Endothelial cell of umbilical vein (primary cell): ENCODE measurements around the gene PARD3B. TPM values are rescaled to one million over a fixed set of nuclear protein-coding genes. Genes with fewer than 3 reads are reported as not detected.

ENCODE experiments used
- BruUV-seq: library from RNA; stranded (reverse); fragments of 400-500 nt; replicated peaks from 2 replicates; lab custom pipeline; 2021; lab: Mats Ljungman, UMichigan
- CTCF ChIA-PET: fragments of 300-600, 350-600 bp; sonication (Branson Sonifier 250); formaldehyde crosslinking; loops from one replicate; lab custom pipeline; 2021; ENCODE audit warnings: antibody characterized with exemption, inconsistent platforms; lab: Charles Lee
- POLR2A ChIA-PET: fragments of 300-600, 350-600 bp; sonication (Branson Sonifier 250); formaldehyde crosslinking; loops from one replicate; lab custom pipeline; 2021; ENCODE audit warnings: antibody characterized with exemption, inconsistent platforms; lab: Charles Lee
- DNase-seq: peaks from one replicate; pipeline ENCODE4 v3.0.0-alpha.2; 2011; ENCODE audit warnings: low read depth, low spot score
- FAIRE-seq: peaks from 2 replicates; lab custom pipeline; 2011; peaks lifted over from hg19 to GRCh38; lab: Jason Lieb, UNC
- H2AFZ ChIP-seq: 2 replicates; pipeline ENCODE4 v1.6.0; 2012; ENCODE audit warnings: low read depth, low read length, control low read depth, inconsistent platforms
- H3K27ac ChIP-seq: 2 replicates; pipeline ENCODE4 v1.5.1; 2011; ENCODE audit warnings: low read depth, mild to moderate bottlenecking, control low read depth, low read length, moderate library complexity; ENCODE audit not compliant: insufficient read depth
- H3K27me3 ChIP-seq, 2 experiments: 2 replicates each; pipeline versions ENCODE4 v1.6.0 to v1.6.1; 2011; ENCODE audit warnings: low read length in 2 of 2, mixed read lengths in 1 of 2; ENCODE audit not compliant: control insufficient read depth in 2 of 2, insufficient read depth in 2 of 2
- H3K36me3 ChIP-seq, 2 experiments: 2 replicates in 1 of 2; 3 replicates in 1 of 2; pipeline ENCODE4 v1.5.1; 2011; ENCODE audit warnings: low read length in 2 of 2, mild to moderate bottlenecking in 1 of 2, moderate library complexity in 1 of 2; ENCODE audit not compliant: control insufficient read depth in 2 of 2, insufficient read depth in 2 of 2; ENCODE audit errors: extremely low read depth in 1 of 2
- H3K4me1 ChIP-seq: 3 replicates; pipeline ENCODE4 v1.5.1; 2011; ENCODE audit warnings: mild to moderate bottlenecking, low read length; ENCODE audit not compliant: control insufficient read depth, insufficient read depth; ENCODE audit errors: extremely low read depth
- H3K4me2 ChIP-seq: 2 replicates; pipeline ENCODE4 v1.6.1; 2011; ENCODE audit warnings: low read length, control low read depth, mixed read lengths; ENCODE audit not compliant: insufficient read depth
- H3K4me3 ChIP-seq, 3 experiments: fragments of 200-600 bp in 1 of 3; sonication (generic), shearing (Covaris generic) in 1 of 3; replicated peaks in 1 of 3; 2 replicates each; pipeline ENCODE4 v1.5.1; 2011 to 2016; ENCODE audit warnings: control low read depth in 3 of 3, low read length in 3 of 3, mild to moderate bottlenecking in 2 of 3, inconsistent platforms in 1 of 3, low read depth in 1 of 3, moderate library complexity in 1 of 3; ENCODE audit not compliant: insufficient read depth in 1 of 3
- H3K79me2 ChIP-seq: 2 replicates; pipeline ENCODE4 v1.6.0; 2012; ENCODE audit warnings: low read length, inconsistent platforms; ENCODE audit not compliant: control insufficient read depth, insufficient read depth
- H3K9ac ChIP-seq: replicated peaks from 2 replicates; pipeline ENCODE3; 2011; ENCODE audit warnings: low read length, control low read depth; ENCODE audit not compliant: insufficient read depth; ENCODE audit errors: extremely low read depth
- H3K9me1 ChIP-seq: replicated peaks from 3 replicates; pipeline ENCODE4 v1.6.0; 2011; ENCODE audit warnings: mild to moderate bottlenecking, low read length; ENCODE audit not compliant: control insufficient read depth, insufficient read depth; ENCODE audit errors: extremely low read depth
- H3K9me3 ChIP-seq: replicated peaks from 2 replicates; pipeline ENCODE4 v1.5.1; 2012; ENCODE audit warnings: low read length, inconsistent platforms; ENCODE audit not compliant: control insufficient read depth, insufficient read depth
- H4K20me1 ChIP-seq: replicated peaks from 2 replicates; pipeline ENCODE3; 2011; ENCODE audit warnings: mild to moderate bottlenecking, low read length; ENCODE audit not compliant: control insufficient read depth, insufficient read depth; ENCODE audit errors: extremely low read depth
- EZH2 ChIP-seq: IDR thresholded peaks from 2 replicates; pipeline ENCODE4 v1.6.1; 2012; ENCODE audit warnings: borderline replicate concordance, low read depth, mild to moderate bottlenecking, moderate library complexity, low read length, inconsistent platforms; ENCODE audit not compliant: severe bottlenecking
- FOS ChIP-seq: IDR thresholded peaks from 2 replicates; pipeline ENCODE4 v1.6.1; 2011; ENCODE audit warnings: mild to moderate bottlenecking, low read length, moderate library complexity, borderline replicate concordance; ENCODE audit not compliant: insufficient read depth
- GATA2 ChIP-seq: IDR thresholded peaks from 2 replicates; pipeline ENCODE4 v1.7.0; 2011; ENCODE audit warnings: low read depth, mild to moderate bottlenecking, moderate library complexity, mixed read lengths, low read length; ENCODE audit not compliant: insufficient read length, insufficient read depth
- JUN ChIP-seq: IDR thresholded peaks from 2 replicates; pipeline ENCODE4 v1.6.1; 2011; ENCODE audit warnings: borderline replicate concordance, low read depth; ENCODE audit not compliant: insufficient read length, insufficient read depth
- MYC ChIP-seq: IDR thresholded peaks from one replicate; pipeline ENCODE4 v1.6.1; 2011; ENCODE audit warnings: mild to moderate bottlenecking, low read depth, low read length
- POLR2A ChIP-seq: IDR thresholded peaks from 2 replicates; pipeline ENCODE4 v1.6.1; 2012; ENCODE audit warnings: low read depth, mild to moderate bottlenecking, control low read depth, low read length
- POLR2AphosphoS5 ChIP-seq: IDR thresholded peaks from 2 replicates; pipeline ENCODE4 v1.6.1; 2012; ENCODE audit warnings: low read depth, mild to moderate bottlenecking, control low read depth, low read length, moderate library complexity; ENCODE audit not compliant: insufficient read depth
- dilution Hi-C: fragments of 300-500 bp; cut with MboI; formaldehyde crosslinking; loops from one replicate; pipeline ENCODE4 v1.15.0; 2019; ENCODE audit warnings: low sequenced_read_pairs; ENCODE audit not compliant: extremely low pct_ligation_motif_present
- intact Hi-C: fragments of 100-400 bp; cut with micrococcal nuclease; formaldehyde crosslinking; loops from one replicate; pipeline ENCODE4 v1.10.0; 2022
- polyA plus RNA-seq, 4 experiments: library from polyadenylated mRNA; depleted of rRNA in 3 of 4; stranded (reverse) in 3 of 4; unstranded in 1 of 4; fragments of >200 nt; gene quantifications; 2 replicates each; pipeline versions ENCODE4 v1.2.1 to v1.2.3, GENCODE V29; 2011 to 2012; ENCODE audit warnings: missing spikeins in 1 of 4
- total RNA-seq: library from RNA; stranded (reverse); gene quantifications from 2 replicates; pipeline ENCODE4 v1.2.3, GENCODE V29; 2021
- TF ChIP-seq, protein P1 (sequence below): IDR thresholded peaks from 2 replicates; pipeline ENCODE4 v1.6.1; 2011; ENCODE audit not compliant: insufficient read depth, insufficient read length
- TF ChIP-seq, protein P2 (sequence below), 2 donors: IDR thresholded peaks; 1 replicate in 1 of 2; 2 replicates in 1 of 2; pipeline ENCODE4 v1.5.1; 2011; ENCODE audit warnings: low read length in 2 of 2, mild to moderate bottlenecking in 2 of 2, moderate library complexity in 2 of 2, control low read depth in 1 of 2, inconsistent platforms in 1 of 2, low read depth in 1 of 2; ENCODE audit not compliant: insufficient read depth in 1 of 2; ENCODE audit errors: extremely low read depth in 1 of 2

PARD3B gene
- total and polyA plus RNA-seq, 2 donors (not counting 3 experiments of a cell fraction or from before 2014, with no cell fraction given) = 2.2 to 30.9 TPM

DNA sequence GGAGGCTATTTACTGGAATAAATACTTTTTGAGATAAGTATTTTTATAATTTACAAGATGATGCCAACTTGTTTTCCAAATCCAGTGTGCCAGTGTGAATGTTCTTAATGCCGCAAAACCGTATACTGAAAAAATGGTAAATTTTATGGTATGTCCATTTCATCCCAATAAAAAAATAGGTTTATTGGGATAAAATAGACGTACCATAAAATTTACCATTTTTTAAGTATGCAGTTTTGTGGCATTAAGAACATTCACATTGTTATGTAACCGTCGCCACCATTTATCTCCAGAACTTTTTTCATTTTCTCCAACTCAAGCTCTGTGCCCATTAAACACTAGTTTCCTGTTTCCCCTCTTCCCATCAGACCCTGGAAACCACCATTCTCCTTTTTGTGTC is 167.9 kb downstream of the PARD3B start:
- dilution Hi-C loops (no loop called here), intact Hi-C loops (no loop called here)
- no peaks in the 10 kb centered on the region for H4K20me1 ChIP-seq
- H3K4me3 ChIP-seq = no peak overlapping the region
- FAIRE-seq = no peak
- H2AFZ ChIP-seq = no peak overlapping the region
- no peaks in the 10 kb centered on the region for H3K27me3 ChIP-seq
- no peaks in the 10 kb centered on the region for H3K79me2 ChIP-seq
- POLR2A ChIA-PET = no interaction called here
- H3K9me1 ChIP-seq = no peaks in the 10 kb centered on the region
- H3K9me3 ChIP-seq = no peaks in the 10 kb centered on the region
- CTCF ChIA-PET = no interaction called here
- H3K27ac ChIP-seq = no peak overlapping the region
- no peak overlapping the region for H3K4me2 ChIP-seq
- no peaks in the 10 kb centered on the region for H3K36me3 ChIP-seq
- no peak for TF ChIP-seq FOS
- BruUV-seq = no TSS peak
- H3K4me1 ChIP-seq = no peaks in the 10 kb centered on the region
- DNase-seq = no peak
- H3K9ac ChIP-seq = no peak overlapping the region

DNA sequence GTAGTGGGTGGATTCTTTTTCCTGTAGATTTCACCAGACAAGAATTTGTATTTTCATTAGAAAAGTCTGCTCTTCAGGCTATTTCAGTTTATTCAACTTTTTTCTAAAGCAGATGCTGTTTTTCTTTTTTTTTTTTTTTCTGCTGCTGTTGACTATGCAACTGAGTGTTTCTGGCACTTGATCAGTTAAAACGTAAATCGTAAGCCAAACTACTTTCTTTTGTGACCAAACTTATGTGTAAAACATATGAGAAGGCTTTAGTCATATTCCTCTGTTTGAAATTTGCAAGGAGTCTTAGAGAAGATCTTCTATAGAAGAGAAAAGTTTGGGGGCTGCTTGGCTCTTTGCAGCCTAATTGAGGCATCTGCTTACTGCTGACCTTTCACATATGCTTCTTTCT is 170.1 kb downstream of the PARD3B start:
- Histone ChIP-seq H3K4me2 (no peak overlapping the region), H4K20me1 (no peaks in the 10 kb centered on the region), H3K79me2 (no peaks in the 10 kb centered on the region), H3K9me3 (no peaks in the 10 kb centered on the region), H3K27me3 (no peaks in the 10 kb centered on the region), H3K9me1 (no peaks in the 10 kb centered on the region), H3K36me3 (no peaks in the 10 kb centered on the region), H2AFZ (no peak overlapping the region), H3K9ac (no peak overlapping the region), H3K4me1 (no peaks in the 10 kb centered on the region), H3K27ac (no peak overlapping the region), H3K4me3 (no peak overlapping the region)
- BruUV-seq = no TSS peak
- DNase-seq = no peak
- intact Hi-C loops (no loop called here), dilution Hi-C loops (no loop called here)
- TF ChIP-seq, protein P1, sequence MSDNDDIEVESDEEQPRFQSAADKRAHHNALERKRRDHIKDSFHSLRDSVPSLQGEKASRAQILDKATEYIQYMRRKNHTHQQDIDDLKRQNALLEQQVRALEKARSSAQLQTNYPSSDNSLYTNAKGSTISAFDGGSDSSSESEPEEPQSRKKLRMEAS = no peak
- no peak for TF ChIP-seq FOS
- TF ChIP-seq POLR2A = no peak
- no peak for TF ChIP-seq EZH2
- no peak for TF ChIP-seq JUN
- TF ChIP-seq, protein P2, sequence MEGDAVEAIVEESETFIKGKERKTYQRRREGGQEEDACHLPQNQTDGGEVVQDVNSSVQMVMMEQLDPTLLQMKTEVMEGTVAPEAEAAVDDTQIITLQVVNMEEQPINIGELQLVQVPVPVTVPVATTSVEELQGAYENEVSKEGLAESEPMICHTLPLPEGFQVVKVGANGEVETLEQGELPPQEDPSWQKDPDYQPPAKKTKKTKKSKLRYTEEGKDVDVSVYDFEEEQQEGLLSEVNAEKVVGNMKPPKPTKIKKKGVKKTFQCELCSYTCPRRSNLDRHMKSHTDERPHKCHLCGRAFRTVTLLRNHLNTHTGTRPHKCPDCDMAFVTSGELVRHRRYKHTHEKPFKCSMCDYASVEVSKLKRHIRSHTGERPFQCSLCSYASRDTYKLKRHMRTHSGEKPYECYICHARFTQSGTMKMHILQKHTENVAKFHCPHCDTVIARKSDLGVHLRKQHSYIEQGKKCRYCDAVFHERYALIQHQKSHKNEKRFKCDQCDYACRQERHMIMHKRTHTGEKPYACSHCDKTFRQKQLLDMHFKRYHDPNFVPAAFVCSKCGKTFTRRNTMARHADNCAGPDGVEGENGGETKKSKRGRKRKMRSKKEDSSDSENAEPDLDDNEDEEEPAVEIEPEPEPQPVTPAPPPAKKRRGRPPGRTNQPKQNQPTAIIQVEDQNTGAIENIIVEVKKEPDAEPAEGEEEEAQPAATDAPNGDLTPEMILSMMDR (IDR thresholded peaks at IDR 0.05; ENCODE audit: extremely low read depth in 1 of 2, insufficient read depth in 1 of 2, low read depth in 1 of 2, low read length in 2 of 2) = no peak
- no peak for TF ChIP-seq GATA2
- TF ChIP-seq POLR2AphosphoS5 = no peak
- TF ChIP-seq MYC = no peak
- ChIA-PET CTCF (no interaction called here), POLR2A (no interaction called here)
- no peak for FAIRE-seq
